GM18517 (cell line): ENCODE results near the gene SLFN12.
A peak's percentile ranks its signal among the peaks of the same experiment; 100 is the strongest.
"Not testable (repeated sequence)": the region's sequence is repeated elsewhere in the genome, so short reads cannot be mapped to it uniquely, and the experiment has no call there.

Experiments used
- ATAC-seq: cut with Tn5 transposase; IDR thresholded peaks from one replicate; pipeline ENCODE4 v1.9.1; 2021; ENCODE audit warnings: mild to moderate bottlenecking, moderate library complexity; ENCODE audit not compliant: unreplicated experiment

The SLFN12 gene

DNA sequence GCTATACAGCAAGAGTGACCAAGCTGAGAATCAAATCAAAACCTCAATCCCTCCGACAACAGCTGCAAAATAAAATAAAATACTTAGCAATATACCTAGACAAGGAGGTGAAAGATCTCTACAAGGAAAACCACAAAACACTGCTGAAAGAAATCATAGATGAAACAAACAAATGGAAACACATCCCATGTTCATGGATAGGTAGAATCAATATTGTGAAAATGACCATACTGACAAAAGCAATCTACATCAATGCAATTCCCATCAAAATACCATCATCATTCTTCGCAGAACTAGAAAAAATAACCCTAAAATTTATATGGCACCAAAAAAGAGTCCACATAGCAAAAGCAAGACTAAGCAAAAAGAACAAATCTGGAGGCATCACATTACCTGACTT lies 17.6 kb downstream of the SLFN12 start:
- not testable (repeated sequence) for ATAC-seq

DNA sequence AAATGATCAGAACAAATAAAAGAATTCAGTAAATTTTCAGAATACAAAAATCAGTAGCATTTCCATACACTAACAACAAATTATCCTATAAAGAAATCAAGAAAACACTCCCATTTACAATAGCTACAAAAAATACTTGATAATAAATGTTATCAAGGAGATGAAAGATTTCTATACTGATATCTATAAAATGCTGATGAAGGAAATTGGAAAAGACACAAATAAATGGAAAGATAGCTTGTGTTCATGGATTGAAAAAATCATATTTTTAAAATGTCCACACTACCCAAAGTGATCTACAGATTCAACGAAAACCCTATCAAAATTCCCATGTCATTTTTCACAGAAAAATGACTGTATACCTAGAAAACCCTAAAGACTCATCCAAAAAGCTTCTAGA lies 18.1 kb downstream of the SLFN12 start:
- no peak for ATAC-seq

DNA sequence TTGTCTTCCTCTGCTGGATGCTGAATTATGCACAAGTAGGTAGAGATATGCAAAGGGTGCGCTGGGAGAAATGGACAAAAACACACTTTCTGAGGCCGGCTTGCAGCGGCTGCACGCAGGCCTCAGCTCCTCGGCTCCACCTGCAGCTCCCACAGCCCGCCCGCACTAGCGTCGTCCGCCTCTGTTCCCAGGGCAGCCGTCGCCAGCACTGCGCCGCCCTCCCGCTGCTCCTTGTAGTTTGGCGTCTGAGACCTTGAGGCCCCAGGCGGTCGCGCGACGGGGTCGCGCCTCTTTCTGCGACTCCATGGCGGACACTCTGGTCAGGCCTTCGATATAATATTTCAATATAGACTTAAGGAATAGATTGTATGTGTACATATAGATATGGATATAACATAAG lies 24.8 kb downstream of the SLFN12 start:
- ATAC-seq: no peak

DNA sequence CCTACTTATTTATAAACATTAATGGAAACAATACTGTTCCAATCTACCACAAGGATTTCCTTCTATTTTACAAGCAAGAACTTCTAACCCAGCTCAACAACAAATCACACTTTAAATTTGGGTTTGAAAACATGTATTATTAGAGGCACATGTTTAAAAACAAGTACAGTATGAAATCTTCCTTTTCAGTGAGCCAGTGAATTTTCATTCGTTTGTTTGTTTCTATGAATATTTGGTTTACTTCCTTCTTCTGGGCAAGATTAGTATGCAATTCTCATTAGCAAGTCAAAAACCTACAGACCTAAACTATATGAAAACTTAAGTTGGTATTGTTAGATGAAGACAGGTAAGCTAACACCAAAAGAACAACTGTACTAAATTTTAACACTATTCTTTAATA lies 25.7 kb downstream of the SLFN12 start:
- no peak for ATAC-seq

DNA sequence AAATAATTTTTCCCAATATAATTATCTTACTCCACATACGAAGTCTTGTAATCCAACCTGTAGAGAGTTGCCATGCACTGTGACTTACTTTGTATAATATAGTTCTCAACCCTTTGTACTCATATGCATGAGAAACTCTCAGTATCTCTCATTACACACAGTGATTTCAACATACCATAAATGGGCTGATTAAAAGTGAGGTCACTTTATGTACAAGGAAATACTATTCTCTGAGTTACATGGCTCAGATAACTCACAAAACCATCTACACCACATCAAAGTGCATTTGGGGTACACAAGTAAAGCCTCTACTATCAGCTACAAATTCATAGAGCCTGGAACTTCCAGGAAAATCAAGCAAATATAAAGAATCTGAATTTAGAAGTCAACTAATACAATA lies 27.9 kb downstream of the SLFN12 start:
- ATAC-seq: no peak

DNA sequence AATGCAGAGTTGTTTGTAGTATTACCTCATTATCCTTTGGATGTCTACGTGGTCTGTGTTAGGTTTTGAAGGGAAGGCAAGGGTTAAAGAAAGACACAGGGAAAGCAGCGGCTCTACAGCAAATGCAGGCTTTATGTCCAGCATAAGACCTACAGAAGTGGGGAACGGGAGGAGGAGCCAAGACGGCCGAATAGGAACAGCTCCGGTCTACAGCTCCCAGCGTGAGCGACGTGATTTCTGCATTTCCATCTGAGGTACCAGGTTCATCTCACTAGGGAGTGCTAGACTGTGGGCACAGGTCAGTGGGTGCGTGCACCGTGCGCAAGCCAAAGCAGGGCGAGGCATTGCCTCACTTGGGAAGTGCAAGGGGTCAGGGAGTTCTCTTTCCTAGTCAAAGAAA lies 38.5 kb downstream of the SLFN12 start:
- not testable (repeated sequence) for ATAC-seq

DNA sequence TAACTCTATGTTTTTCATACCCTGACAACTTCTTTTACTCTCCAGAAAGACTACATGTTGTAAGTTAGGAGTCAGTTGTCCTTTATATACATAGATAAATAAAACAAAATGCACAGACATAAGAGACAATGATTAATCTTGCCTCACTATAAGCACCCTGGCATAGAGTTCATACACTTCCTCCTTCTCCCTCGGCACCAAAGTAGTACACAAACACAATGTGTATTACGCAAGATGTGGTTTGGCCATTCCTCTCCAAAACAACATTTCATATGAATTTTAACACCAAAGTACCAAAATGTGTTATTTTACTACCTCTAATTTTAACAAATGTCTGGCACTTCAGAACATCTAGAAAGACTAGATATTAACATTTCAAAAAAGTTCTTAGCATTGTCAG lies 41.6 kb downstream of the SLFN12 start:
- no peak for ATAC-seq

DNA sequence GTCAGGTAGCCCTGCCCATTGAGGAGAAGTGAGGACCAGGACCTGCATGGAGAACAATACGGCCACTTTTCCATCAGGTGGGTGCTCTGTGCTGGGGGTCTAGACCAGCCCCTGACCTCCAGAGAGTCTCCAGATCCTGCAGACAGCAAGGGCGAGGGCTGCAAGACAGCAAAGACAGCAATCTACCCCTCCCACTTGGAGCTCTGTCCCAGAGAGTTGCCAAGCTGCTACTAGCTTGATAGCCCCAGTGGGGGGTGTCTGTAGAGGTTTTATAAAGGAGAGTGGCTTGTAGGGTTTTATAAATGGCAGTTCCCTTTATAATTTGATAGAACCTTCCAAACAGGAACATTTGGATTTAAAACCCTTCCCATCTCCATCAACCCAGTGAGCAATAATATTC lies 42.1 kb downstream of the SLFN12 start:
- no peak for ATAC-seq

DNA sequence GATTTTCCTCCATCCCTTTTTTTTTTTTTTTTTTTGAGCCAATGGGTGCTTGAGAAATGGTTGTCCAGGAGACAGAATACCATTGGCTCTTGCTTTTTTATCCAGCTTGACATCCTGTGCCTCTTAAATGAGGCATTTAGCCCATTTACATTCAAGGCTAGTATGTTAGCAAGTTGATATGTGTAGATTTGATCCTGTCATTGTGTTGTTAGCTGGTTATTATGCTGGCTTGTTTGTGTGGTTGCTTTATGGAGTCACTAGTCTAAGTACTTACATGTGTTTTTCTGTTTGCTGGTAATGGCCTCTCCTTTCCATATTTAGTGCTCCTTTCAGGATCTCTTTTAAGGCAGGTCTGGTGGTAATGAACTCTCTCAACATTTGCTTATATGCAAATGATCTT lies 44.8 kb downstream of the SLFN12 start:
- ATAC-seq: no peak

DNA sequence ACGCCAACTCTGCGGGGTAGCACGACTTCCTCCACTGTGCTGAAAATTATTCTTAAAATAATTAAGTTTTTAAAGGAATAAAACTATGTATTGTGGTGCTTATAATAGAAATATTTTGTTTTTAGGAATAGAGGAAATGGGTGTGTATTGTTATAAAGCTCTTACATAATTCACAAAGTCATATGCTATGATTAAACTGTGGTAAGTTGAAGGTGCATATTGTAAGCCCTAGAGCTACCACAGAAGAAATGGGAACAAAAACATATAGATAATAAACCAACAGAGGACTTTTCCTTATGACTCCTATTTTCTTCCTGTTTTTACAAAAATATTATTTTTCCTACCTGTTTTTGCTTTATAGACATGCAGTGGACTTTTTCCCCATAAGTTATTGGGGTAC lies 54.6 kb downstream of the SLFN12 start:
- ATAC-seq: no peak

DNA sequence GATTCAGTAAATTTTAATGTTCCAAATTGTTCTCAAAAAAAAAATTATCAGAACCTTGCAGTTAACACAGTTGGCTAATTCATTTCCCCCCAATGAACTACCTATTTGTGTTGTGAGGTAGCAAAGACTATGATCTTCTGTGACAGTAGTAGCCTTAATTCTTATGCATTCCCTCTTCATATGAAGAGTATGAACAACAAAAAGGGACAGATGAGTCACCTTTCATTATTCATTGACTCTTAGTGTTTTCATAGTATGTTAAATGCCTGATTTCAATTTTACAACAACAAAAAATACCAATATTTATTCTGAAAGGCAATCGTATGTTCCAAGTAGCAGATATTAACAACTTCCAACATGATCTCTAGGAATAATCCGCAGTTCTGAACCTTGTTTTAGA lies 55.2 kb downstream of the SLFN12 start:
- no peak for ATAC-seq

DNA sequence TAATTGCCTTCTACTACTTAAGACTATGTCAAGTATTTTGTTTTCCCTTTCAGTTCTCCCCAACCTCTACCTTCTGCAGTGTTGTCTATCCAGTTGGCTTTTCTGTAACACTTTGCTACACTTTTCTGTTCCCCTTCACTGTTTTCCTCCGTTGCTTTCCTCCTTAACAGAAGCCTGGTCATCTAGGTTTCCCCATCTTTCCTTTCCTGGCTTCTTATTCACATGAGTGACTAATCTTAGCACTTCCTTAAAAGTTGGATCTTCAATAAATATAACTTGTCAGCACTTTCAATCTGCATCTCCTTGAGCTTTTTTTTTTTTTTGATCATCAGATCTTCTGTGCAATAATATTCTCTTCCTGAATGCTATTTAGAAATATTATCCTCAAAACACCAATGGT lies 56.1 kb downstream of the SLFN12 start:
- ATAC-seq: no peak

DNA sequence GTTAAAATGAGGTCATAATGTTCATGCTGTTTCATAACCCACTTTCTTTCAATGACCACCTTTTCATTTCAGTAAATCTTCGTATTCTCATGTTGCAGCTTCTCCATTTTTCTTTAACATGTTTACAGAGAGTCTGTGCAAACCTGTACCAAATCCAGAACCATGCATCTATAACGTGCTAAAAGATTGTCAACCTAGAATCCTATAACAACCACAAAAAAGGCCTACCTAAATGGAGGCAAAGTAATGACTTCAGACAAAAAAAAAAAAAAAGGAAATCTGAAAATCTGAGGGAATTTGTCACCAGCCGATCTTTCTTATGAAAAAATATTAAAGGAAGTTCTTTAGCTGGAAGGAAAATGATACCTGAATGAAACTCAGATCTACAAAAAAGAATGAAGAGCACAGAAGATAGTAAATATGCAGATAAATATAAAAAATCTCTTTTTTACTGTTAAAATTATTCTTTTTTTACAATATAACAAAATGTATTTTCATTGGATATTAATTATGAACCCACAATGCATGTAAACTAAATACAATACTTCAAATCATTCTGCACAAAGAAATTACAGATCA lies 57.4 kb downstream of the SLFN12 start:
- ATAC-seq: no peak

DNA sequence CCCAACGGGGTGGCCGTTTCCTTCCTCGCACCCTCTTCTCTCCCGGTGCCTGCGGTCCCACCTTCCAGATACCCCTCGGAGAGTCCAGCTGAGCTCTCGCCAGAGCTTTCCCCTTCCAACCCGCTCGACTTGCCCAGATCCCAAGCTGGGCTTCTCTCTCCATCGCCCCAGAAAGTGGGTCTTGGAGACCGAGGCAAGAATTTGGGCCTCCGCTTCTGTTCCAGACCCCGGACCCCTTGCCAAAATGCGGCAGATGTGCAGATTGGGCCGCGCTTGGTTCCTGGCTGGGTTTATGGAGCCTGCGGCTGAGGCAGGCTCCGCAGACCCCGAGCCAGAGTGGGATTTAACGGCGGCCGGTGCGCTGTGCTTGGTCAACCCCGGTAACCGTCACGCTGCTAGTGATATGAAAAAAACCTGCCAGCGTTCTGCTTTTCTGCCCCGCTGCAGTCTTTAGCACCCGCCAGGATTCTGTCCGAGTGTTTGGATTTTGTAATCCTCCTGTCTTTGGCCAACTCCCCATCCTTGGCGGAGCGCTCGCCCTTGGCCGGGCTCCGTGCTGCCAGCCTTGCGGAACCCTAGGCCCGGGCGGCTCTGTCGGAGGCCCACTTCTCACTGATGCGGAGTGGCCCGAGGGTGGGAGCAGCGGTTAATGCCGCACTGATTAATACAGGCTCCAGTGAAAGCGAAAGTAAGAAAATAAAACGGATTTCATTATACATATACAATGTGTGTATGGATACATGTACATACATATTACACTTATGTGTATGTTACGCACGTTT lies 58.1 kb downstream of the SLFN12 start:
- peak; percentile 40 for ATAC-seq

DNA sequence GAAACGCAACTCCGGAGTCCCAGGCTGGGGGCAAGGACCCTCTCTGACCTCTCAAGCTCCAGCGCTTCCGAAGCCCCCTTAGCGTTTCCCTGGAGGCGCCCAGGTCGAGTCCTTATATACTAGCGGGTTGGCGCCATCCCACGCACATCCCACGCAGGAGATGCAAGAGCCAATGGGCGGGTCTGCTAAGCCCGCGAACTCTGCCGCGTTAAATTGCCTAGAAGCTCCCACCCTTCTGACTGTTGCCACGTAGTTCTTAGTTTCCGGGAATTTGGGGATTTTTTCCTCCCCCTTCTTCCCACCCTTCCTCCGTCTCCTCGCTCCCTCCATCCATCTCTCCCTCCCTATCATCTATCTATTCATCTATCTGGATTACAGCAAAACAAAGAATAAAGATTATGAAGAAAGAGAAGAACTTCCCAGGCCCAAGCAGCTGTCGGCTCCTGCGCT lies 58.7 kb downstream of the SLFN12 start, which contains the start of gene SLFN11:
Gene SLFN11, minus strand, starts transcription at position 88 of the 450 bp plus-strand sequence. CDS start 9,814 bp downstream, outside the sequence.
- ATAC-seq: no peak

DNA sequence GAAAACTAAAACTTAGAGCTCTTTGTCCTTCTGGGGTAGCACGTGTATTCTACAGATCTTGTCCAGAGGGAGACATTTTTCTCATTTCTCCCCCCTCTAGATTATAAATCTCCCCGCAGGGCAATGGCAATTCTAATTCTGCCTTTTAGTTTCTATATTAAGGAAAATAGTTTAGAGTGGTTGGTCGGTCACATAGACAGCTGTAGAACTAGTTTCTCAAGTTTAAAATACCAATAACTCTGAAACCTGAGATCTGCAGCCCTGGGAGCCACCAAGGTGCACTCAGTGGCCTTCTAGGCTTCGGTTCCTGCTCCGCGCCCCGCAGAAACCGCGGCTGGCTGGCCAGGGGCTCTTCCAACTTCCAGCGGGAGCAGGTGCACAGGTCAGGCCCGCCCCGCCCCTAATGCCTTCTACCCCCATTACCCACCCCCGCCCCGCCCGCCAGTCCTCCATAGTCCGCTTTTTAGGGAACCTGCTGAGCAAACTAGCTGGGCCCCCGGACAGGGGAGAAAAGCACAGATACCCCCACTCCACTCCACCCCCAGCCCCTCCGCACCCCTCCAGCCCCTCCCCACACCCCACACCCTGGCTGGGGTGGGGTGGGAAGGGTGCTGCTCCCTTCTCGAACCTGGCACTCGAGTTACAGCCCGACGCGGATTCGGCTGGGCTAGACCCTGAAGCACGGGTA lies 59.3 kb downstream of the SLFN12 start:
- ATAC-seq: no peak

DNA sequence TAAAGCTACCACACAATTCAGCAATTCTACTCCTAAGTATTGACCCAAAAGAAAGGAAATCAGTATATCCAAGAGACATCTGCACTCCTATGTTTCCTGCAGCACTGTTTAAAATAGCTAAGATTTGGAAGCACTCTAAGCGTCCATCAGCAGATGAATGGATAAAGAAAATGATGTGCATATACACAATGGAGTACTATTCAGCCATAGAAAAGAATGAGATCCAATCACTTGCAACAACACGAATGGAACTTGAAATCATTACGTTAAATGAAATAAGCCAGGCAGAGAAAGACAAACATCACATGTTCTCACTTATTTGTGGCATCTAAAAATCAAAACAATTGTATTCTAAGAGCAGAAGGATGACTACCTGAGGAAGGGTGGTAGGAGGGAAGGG lies 60.4 kb downstream of the SLFN12 start:
- ATAC-seq: no peak

DNA sequence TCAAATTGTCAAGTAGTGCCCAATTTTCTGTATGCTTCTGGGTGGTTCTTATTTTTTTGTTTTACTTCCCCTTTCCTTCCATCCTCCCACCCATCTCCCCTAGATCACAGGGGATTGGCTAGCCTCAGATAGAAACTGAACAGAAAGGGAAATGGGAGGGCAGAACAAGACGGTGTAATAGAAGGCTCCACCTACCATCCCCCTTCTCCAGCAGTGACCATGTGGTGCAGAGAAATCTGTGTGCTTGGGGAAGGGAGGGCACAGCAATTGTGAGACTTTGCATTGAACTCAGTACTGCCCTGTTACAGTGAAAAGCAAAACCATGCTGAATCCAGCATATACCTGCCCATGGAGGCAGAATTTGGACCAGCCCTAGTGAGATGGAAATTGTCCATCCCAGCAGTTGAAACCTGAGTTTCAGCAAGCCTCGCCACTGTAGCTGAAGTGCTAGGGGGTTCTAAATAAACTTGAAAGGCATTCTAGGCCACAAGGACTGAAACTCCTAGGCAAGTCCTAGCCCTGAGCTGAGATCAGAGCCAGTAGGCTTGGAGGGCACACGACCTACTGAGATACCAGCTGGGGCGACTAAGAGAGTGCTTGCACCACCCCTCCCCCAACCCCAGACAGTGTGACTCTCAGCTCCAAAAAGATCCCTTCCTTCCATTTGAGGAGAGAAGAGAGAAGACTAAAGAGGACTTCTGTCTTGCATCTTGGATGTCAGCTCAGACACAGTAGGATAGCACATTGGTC lies 64.0 kb downstream of the SLFN12 start:
- peak; percentile 90 for ATAC-seq

DNA sequence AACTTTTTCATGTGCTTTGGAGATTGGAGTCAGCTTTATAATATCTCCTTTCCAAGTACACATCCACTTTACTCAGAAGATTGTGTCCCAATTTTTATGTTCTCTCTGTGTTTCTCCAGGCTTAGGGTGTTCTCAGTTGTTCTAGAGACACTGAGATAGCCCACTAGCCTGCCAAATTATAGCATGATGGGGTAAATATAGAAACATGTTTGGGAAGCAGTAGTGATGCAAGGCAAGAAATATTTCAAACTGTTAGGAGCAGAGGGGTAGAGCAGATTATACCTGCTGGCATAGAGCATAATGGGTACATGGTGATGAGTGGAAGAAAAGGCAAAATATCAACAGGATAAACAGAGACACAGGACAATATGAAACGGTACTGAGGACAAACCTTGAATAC lies 71.3 kb downstream of the SLFN12 start:
- no peak for ATAC-seq
